GM18517 (cell line): ENCODE data around the gene DCDC2C.
"Not testable (repeated sequence)": the region's sequence is repeated elsewhere in the genome, so short reads cannot be mapped to it uniquely, and the experiment has no call there.

Experiments
- ATAC-seq: cut with Tn5 transposase; IDR thresholded peaks from one replicate; pipeline ENCODE4 v1.9.1; 2021; ENCODE audit warnings: mild to moderate bottlenecking, moderate library complexity; ENCODE audit not compliant: unreplicated experiment

DCDC2C gene

GRCh38 chr2:3703236-3703756, at the start of gene DCDC2C:
Gene DCDC2C, plus strand, starts transcription at chr2:3703575. Its CDS starts 177 bp downstream, at chr2:3703752.
- ATAC-seq, result no peak

GRCh38 chr2:3654011-3654410, 49.4 kb upstream of the DCDC2C start:
- no peak for ATAC-seq

- no peak for ATAC-seq
These were observed 48.7 kb upstream of the DCDC2C start for GRCh38 chr2:3654531-3655225.

- no peak for ATAC-seq
These were observed 47.3 kb upstream of the DCDC2C start for GRCh38 chr2:3655871-3656761.

GRCh38 chr2:3656762-3657721, 46.3 kb upstream of the DCDC2C start:
- ATAC-seq, result no peak

- no peak for ATAC-seq
These were observed 45.5 kb upstream of the DCDC2C start, which contains the start of gene ALLC for GRCh38 chr2:3657881-3658280. Gene ALLC, plus strand, starts transcription at chr2:3658200. Its CDS starts 12,958 bp downstream, at chr2:3671158.

- no peak for ATAC-seq
These were observed 43.6 kb upstream of the DCDC2C start for GRCh38 chr2:3659447-3660432.

GRCh38 chr2:3660640-3661039, 42.7 kb upstream of the DCDC2C start:
- not testable (repeated sequence) for ATAC-seq

- no peak for ATAC-seq
These were observed 42.2 kb upstream of the DCDC2C start for GRCh38 chr2:3661149-3661660.

GRCh38 chr2:3662239-3662638, 41.1 kb upstream of the DCDC2C start:
- no peak for ATAC-seq

- no peak for ATAC-seq
These were observed 39.3 kb upstream of the DCDC2C start for GRCh38 chr2:3664118-3664517.

GRCh38 chr2:3664925-3665324, 38.5 kb upstream of the DCDC2C start:
- no peak for ATAC-seq

GRCh38 chr2:3665886-3666612, 37.3 kb upstream of the DCDC2C start:
- ATAC-seq, result no peak

GRCh38 chr2:3666613-3666975, 36.8 kb upstream of the DCDC2C start:
- ATAC-seq, result no peak

GRCh38 chr2:3667151-3667631, 36.2 kb upstream of the DCDC2C start:
- no peak for ATAC-seq

GRCh38 chr2:3669656-3670055, 33.7 kb upstream of the DCDC2C start:
- ATAC-seq, result no peak

GRCh38 chr2:3670376-3670775, 33.0 kb upstream of the DCDC2C start:
- no peak for ATAC-seq

- ATAC-seq, result no peak
These were observed 32.4 kb upstream of the DCDC2C start for GRCh38 chr2:3670941-3671340.
